Activated T-cell treated with anti-CD3 and anti-CD28 coated beads, Interleukin-2, amount 50 U/mL, for 4 hours (primary cell): ENCODE measurements around the gene GJD2. TPM values are rescaled to one million over a fixed set of nuclear protein-coding genes. Genes with fewer than 3 reads are reported as not detected.

Experiments
- total RNA-seq, 3 donors: library from RNA; stranded (reverse); gene quantifications; one replicate each; pipeline ENCODE4 v1.2.1, GENCODE V29; 2021

GJD2 gene
- total RNA-seq, 3 donors from 2014 or later = not detected

Other genes starting within 250 kb of the GJD2 start
- 100 to 1,000 TPM in 2 of 3 donors, 10 to 100 TPM in 1; 65.5 to 159 (median 135) TPM for gene GOLGA8B, start 171.3 kb downstream of the GJD2 start, total RNA-seq
- not detected for gene ACTC1, start 40.6 kb upstream of the GJD2 start, total RNA-seq
- gene AQR, start 214.7 kb upstream of the GJD2 start, total RNA-seq = 10 to 100 TPM; 41.5 to 47.5 (median 43.3) TPM
- gene ZNF770, start 233.3 kb upstream of the GJD2 start, total RNA-seq = 10 to 100 TPM; 52.1 to 60.3 (median 57.6) TPM